Measurements from ENCODE around the gene SLC9A6. TPM values are rescaled to one million over a fixed set of nuclear protein-coding genes. Genes with fewer than 3 reads are reported as not detected.
"Not testable (repeated sequence)": the region's sequence is repeated elsewhere in the genome, so short reads cannot be mapped to it uniquely, and the experiment has no call there.

SLC9A6 gene
- total RNA-seq, 1 experiment from 2014 or later, result 13.4 TPM

DNA sequence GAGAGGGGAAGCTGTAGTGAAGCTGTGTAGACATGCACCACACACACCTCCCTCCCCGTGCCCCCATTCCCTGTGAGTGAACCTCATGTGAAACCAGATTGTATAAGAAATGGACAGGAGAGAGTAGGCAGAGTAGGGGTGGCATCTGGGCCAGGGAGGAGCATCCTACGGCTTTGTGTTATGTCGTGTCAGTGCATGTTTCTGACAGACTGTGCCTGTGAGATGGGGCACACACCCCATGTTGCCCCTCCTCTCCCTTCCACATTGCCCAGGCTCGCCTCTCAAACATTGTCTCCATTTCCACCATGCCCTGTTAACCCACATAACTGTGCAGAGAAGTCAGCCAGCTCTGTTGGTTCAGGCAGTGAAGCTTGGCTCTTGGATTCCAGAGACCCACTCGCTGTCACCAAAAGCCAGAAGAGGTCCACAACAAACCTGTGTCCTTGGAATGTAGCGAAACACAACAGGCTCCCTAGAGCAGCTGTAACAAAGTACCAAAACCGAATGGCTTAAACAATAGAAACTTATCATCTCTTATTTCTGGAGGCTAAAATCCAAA, 56.1 kb downstream of the SLC9A6 start:
- no peak for DNase-seq

DNA sequence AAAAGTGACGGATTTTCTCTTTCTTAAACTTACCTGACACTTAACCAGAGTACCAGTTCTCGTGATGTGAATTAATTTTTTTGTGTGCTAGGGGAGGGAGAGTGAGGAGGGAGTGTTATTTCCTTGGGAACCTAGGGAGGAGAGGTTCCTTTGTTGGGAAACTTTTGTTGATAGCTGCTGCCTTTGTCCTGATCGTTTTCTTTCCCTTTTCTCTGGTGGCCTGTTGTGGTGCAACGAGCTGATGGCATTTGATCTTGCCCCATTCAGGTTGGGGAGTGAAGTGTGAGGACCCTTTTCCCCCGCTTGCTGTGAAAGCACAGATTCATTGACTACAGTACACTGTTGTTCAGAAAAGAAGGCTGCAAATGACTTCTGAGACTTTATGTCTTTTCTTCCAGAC, 59.8 kb downstream of the SLC9A6 start:
- no peaks in the 10 kb centered on the region for H3K27me3 ChIP-seq (ENCODE audit: control insufficient read depth, insufficient read depth, low read length)
- no peak for DNase-seq
- no peak overlapping the region for H3K4me3 ChIP-seq (ENCODE audit: insufficient read depth, low read depth, low read length)
- no peaks in the 10 kb centered on the region; the same call in 1 of the 2 replicates for H3K36me3 ChIP-seq (replicated peaks; ENCODE audit: control insufficient read depth, insufficient read depth, low read length)

More for the DNA sequence above, 56.1 kb downstream of the SLC9A6 start:
- no peaks in the 10 kb centered on the region for H3K27me3 ChIP-seq (ENCODE audit: control insufficient read depth, insufficient read depth, low read length)
- no peak overlapping the region for H3K4me3 ChIP-seq (ENCODE audit: insufficient read depth, low read depth, low read length)
- no peaks in the 10 kb centered on the region; the same call in 1 of the 2 replicates for H3K36me3 ChIP-seq (replicated peaks; ENCODE audit: control insufficient read depth, insufficient read depth, low read length)

DNA sequence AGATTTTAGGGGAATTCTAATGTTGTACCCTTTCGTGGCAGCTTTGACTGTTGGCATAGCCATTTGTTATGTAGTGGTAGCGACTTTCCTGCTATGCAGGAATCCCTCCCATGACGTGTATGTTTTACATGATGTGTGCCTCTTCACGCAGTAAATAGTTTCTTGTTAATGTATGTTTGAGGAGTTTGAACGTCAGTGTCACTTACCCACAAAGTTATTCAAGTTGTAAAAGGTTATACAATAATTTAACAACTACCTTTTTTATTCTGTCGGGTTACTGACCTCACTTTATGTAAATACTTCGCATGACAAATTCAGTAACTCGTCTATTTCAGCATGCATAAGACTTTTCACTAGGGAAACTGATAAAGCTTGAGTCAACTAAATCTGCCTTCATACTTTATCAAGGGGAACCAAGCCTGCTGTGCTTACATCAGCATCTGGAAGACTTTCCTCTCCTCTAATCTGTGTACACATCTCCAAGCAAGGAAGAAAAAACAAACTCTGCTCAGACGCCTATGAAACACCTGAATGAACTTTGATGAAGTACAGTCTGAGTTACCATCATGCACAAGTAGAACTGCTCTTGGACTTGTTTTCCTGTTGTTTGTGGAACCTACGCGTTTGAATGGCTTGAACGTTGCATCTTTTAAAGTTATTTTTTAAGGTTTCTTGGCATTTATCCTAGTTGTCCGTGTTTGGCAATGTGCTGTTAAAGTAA, 61.2 kb downstream of the SLC9A6 start:
- Histone ChIP-seq H3K27me3 (ENCODE audit: control insufficient read depth, insufficient read depth, low read length) (no peaks in the 10 kb centered on the region), H3K4me3 (ENCODE audit: insufficient read depth, low read depth, low read length) (no peak overlapping the region), H3K36me3 (replicated peaks; ENCODE audit: control insufficient read depth, insufficient read depth, low read length) (no peaks in the 10 kb centered on the region; the same call in 1 of the 2 replicates)
- DNase-seq, result no peak

DNA sequence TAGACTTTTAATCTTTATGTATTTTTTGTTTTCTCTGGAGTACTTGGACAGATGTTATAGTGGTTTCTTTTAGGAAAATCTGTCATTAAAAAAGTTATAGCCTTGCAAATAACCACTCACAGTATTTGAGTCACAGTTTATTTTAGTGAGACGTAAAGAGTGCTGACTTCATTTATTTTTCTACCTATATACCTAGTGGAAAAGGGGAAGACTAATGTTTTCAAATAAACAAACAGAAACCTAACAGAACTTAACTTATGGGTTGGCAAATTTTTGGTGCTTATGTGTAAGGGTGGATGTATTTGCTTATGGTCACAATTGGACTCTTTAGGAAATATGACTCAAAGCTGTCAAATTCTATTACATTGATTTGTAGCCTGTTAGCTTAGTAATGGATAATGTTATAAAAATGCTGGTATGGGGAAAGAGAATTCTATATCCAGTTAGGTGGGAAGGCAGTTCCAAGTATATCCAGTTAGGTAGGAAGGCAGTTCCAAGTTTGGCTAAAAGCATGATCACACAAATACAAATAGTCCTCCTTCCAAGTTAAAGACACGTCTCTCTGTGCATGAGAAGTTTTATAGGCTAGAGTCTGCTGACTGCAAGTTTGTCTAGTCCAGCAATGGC, 61.9 kb downstream of the SLC9A6 start:
- no peaks in the 10 kb centered on the region; the same call in 1 of the 2 replicates for H3K36me3 ChIP-seq (replicated peaks; ENCODE audit: control insufficient read depth, insufficient read depth, low read length)
- no peak overlapping the region for H3K4me3 ChIP-seq (ENCODE audit: insufficient read depth, low read depth, low read length)
- no peak for DNase-seq
- H3K27me3 ChIP-seq (ENCODE audit: control insufficient read depth, insufficient read depth, low read length), result no peaks in the 10 kb centered on the region

DNA sequence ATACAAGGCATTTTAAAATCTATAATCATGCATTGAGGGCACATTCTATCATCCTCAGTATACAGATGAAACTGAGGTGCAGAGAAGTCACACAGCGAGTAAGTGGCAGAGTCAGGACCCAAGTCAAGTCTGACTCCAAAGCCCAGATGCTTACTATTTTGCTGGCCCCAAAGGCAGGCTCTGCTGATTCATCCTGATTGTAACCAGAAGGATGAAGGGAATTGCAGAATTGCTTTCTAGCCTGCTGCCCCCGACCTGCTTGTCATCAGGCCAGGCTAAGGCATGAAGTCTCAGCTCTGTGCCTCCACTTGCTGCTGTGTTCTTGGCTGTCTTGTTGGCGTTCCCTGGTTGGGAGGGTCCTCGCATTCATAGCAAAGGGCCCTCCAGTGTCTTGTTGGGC, 62.7 kb downstream of the SLC9A6 start:
- no peak for DNase-seq
- no peaks in the 10 kb centered on the region for H3K27me3 ChIP-seq (ENCODE audit: control insufficient read depth, insufficient read depth, low read length)
- no peak overlapping the region for H3K4me3 ChIP-seq (ENCODE audit: insufficient read depth, low read depth, low read length)
- no peaks in the 10 kb centered on the region; the same call in 1 of the 2 replicates for H3K36me3 ChIP-seq (replicated peaks; ENCODE audit: control insufficient read depth, insufficient read depth, low read length)

DNA sequence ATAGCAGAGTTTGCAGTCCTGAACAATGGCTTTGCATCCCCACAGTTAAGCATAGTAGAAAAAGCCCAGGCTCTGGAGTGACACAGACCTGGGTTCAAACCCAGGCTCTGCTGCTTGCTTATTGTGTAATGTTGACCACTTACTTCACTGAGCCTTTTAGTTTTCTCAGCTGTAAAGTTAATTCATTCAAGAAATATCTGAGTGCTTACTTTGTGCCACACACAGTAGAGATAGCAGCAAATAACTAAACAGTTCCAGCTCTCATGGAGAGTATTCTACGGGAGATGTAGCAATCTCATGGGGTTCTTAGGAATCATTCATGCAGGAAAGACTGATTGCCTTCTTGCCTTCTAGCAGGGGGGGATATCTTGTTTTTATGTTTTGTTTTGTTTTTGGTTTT, 63.2 kb downstream of the SLC9A6 start:
- H3K4me3 ChIP-seq (ENCODE audit: insufficient read depth, low read depth, low read length), result no peak overlapping the region
- H3K27me3 ChIP-seq (ENCODE audit: control insufficient read depth, insufficient read depth, low read length), result no peaks in the 10 kb centered on the region
- no peaks in the 10 kb centered on the region; the same call in 1 of the 2 replicates for H3K36me3 ChIP-seq (replicated peaks; ENCODE audit: control insufficient read depth, insufficient read depth, low read length)
- DNase-seq, result no peak

DNA sequence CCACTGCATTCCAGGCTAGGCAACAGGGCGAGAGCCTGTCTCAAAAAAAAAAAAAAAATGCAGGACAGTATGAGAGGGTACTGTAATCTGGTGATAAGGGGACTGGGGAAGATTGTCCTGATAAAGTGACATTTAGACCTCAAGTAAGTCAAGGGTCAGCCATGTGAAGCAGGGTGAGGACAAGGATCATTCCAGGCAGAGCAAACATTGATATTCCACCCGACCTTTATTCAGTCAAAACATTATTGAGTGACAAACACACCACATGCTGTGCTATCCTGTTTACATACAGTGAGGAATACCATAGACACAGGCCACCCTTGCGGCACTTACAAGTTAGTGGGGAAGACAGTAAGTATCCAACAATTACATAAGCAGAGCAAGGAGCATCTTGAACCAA, 64.4 kb downstream of the SLC9A6 start:
- Histone ChIP-seq H3K27me3 (ENCODE audit: control insufficient read depth, insufficient read depth, low read length) (no peaks in the 10 kb centered on the region), H3K36me3 (replicated peaks; ENCODE audit: control insufficient read depth, insufficient read depth, low read length) (no peaks in the 10 kb centered on the region), H3K4me3 (ENCODE audit: insufficient read depth, low read depth, low read length) (no peak overlapping the region)
- no peak for DNase-seq

DNA sequence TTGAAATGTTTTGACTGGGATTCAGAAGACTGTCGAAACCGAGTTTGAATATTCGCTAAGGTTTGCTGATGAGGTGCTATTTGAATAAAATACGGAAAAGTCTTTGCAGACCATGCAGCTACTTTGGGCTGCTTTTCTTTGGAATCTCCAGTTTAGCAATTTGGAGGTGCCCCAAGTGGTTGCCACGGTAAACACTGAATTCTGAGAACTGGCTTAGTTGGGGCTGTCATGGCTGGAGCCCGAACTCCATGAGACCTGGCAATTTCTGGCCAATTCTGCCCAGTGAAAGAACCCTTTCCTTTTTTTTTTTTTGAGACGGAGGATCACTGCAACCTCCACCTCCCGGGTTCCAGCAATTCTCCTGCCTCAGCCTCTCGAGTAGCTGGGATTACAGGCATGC, 65.6 kb downstream of the SLC9A6 start:
- H3K36me3 ChIP-seq (replicated peaks; ENCODE audit: control insufficient read depth, insufficient read depth, low read length); H3K4me3 ChIP-seq (ENCODE audit: insufficient read depth, low read depth, low read length); DNase-seq; H3K27me3 ChIP-seq (ENCODE audit: control insufficient read depth, insufficient read depth, low read length): not testable (repeated sequence)

DNA sequence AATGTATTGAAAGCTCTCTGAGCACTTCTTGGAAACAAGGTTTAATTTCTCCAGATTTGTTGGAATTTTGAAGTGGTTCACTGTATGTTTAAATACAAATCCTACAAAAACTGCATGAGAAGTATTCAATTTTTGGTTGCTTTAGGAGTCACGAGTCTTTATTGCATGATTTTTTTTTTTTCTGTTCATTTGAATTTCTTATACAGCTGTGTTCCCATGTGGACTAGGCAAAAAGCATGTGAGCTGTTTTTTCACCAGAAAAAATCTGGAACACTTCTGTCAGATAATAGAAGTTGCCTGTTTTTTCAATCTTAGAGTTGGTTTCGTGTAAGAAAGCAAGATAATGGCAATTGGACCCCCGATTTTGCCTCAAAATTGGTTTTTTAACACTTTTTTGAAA, 66.4 kb downstream of the SLC9A6 start:
- DNase-seq, result no peak
- Histone ChIP-seq H3K27me3 (ENCODE audit: control insufficient read depth, insufficient read depth, low read length) (no peaks in the 10 kb centered on the region), H3K36me3 (replicated peaks; ENCODE audit: control insufficient read depth, insufficient read depth, low read length) (no peaks in the 10 kb centered on the region), H3K4me3 (ENCODE audit: insufficient read depth, low read depth, low read length) (no peak overlapping the region)

DNA sequence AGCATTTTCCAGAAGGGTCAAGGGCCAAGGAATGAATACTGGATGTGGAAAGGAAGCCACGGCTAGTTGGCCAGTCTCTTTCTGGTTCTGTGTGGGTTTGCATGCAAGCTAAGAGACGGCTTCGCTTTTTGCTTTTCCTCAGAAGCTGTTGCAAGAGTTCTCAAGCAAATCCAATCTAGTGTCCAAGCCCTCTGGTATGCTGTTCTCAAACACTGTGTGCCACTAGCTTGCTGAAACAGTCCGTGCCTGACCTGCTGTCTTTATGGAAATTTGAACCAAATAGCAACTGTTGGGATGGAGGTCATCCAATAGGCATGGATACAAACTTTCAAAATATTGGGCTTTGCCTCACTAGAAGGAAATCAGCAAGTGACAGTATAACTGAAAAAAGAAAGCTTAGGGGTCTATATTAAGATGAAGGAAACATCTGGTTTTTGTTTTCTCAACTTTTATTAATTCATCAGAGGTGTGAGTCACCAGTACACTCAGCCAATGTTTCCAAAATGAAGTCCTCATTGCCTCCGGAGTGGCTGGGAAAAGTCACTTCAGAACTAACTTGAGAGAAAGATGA, 70.5 kb downstream of the SLC9A6 start:
- DNase-seq, result no peak
- Histone ChIP-seq H3K4me3 (ENCODE audit: insufficient read depth, low read depth, low read length) (no peak overlapping the region), H3K27me3 (ENCODE audit: control insufficient read depth, insufficient read depth, low read length) (no peaks in the 10 kb centered on the region), H3K36me3 (replicated peaks; ENCODE audit: control insufficient read depth, insufficient read depth, low read length) (no peaks in the 10 kb centered on the region)

DNA sequence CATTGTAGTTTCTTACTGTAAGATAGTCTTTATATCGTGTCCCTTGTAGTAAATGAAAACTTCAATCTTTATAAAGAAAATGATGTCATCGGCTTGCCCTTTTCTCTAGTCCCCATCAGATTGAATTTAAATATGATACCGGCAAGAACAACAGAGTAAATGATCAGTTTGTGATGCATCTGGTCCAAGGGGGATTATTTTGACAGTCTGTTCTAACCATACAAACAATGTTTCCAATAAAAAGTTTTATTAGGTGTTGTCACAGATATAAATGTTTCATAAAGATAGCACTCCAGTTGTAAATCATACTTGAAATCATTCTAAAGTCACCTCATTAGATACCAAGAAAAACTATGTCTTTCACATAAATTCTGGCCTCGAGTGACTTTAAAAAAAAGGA, 72.3 kb downstream of the SLC9A6 start:
- Histone ChIP-seq H3K27me3 (ENCODE audit: control insufficient read depth, insufficient read depth, low read length) (no peaks in the 10 kb centered on the region), H3K36me3 (replicated peaks; ENCODE audit: control insufficient read depth, insufficient read depth, low read length) (no peaks in the 10 kb centered on the region), H3K4me3 (ENCODE audit: insufficient read depth, low read depth, low read length) (no peak overlapping the region)
- no peak for DNase-seq

DNA sequence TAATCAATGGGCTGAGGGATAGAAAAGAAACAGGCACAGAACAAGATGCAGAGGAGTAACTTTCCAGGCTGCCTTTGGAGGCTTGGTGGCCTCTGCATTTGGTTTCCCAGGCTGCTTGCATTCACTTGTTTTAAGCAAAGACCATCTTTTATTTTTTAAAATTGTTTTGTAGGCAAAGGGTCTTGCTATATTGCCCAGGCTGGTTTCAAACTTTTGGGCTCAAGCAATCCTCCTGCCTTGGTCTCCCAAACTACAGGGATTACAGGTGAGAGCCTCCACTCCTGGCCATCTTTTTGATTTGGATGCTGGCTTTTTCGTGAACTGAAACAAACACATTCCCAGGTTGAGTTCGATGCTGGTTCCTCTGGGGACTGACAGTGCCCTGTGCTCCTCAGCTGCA, 74.1 kb downstream of the SLC9A6 start:
- H3K4me3 ChIP-seq (ENCODE audit: insufficient read depth, low read depth, low read length), result no peak overlapping the region
- no peak for DNase-seq
- no peaks in the 10 kb centered on the region for H3K36me3 ChIP-seq (replicated peaks; ENCODE audit: control insufficient read depth, insufficient read depth, low read length)
- no peaks in the 10 kb centered on the region for H3K27me3 ChIP-seq (ENCODE audit: control insufficient read depth, insufficient read depth, low read length)

DNA sequence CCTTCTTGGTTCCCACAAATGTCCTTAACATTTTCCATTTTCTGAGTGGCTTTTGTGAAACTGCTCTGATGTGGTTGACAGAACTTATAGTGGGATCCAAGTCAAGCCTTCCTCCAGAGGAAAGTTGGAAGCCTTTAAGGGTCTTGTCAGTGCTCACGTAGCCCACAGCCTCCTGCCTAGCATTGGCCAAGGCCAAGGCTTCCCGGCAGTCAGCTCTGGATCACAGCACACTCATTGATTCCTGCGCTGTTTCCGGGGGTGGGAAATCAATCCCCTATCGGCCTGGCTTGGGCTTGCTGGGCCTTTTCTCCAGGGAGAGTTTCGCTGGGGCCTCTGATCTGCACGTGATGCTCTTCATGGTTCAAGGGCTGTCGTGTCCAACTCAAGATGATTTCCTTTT, 76.1 kb downstream of the SLC9A6 start:
- DNase-seq, result no peak
- Histone ChIP-seq H3K36me3 (replicated peaks; ENCODE audit: control insufficient read depth, insufficient read depth, low read length) (no peaks in the 10 kb centered on the region), H3K27me3 (ENCODE audit: control insufficient read depth, insufficient read depth, low read length) (no peaks in the 10 kb centered on the region), H3K4me3 (ENCODE audit: insufficient read depth, low read depth, low read length) (no peak overlapping the region)

DNA sequence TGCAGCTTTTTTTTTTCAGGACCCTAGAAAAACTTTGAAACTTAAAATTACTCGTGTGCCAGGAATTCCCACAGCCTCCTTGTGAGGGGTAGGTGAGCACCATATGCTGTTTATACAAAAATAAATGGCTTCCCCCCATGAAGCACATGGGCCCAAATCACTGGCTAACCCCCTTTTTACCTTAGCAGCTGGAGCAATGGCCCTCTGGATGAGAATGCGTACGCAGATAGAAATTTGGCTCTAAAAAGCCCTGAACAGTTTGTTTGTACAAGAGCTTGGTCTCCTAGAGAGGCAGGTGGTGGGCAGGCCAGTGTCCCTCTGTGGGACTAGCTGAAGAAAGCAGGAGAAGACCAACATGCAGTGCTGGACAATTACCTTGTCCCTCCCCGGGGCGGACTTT, 76.5 kb downstream of the SLC9A6 start:
- Histone ChIP-seq H3K36me3 (replicated peaks; ENCODE audit: control insufficient read depth, insufficient read depth, low read length) (no peaks in the 10 kb centered on the region), H3K4me3 (ENCODE audit: insufficient read depth, low read depth, low read length) (no peak overlapping the region), H3K27me3 (ENCODE audit: control insufficient read depth, insufficient read depth, low read length) (no peaks in the 10 kb centered on the region)
- no peak for DNase-seq
